ENCODE measurements around the gene OXT. TPM values are rescaled to one million over a fixed set of nuclear protein-coding genes. Genes with fewer than 3 reads are reported as not detected.
"Not testable (repeated sequence)": the region's sequence is repeated elsewhere in the genome, so short reads cannot be mapped to it uniquely, and the experiment has no call there.

Gene OXT
- total RNA-seq: 0.73 TPM in 1 of 2 replicates, not detected in the other

- H3K36me3 Mint-ChIP-seq (ENCODE audit: low read depth): peaks cover 4% of the 10 kb centered on the region
- intact Hi-C loops (cut with micrococcal nuclease): no loop called here
- H3K27me3 Mint-ChIP-seq: peaks cover 4% of the 10 kb centered on the region
- H3K27ac Mint-ChIP-seq: peak within 1 kb of the TSS; percentile 68
- peak; percentile 88 for DNase-seq
- H3K4me3 Mint-ChIP-seq: peak within 1 kb of the TSS; percentile 73
- no peaks in the 10 kb centered on the region for H3K9me3 Mint-ChIP-seq
- H3K4me1 Mint-ChIP-seq: peaks cover 24% of the 10 kb centered on the region
These were observed at the start of gene OXT for GRCh38 chr20:3071610-3072529. OXT (plus strand) TSS chr20:3071620; CDS start chr20:3071656, 36 bp downstream.

GRCh38 chr20:3021777-3022176, 49.6 kb upstream of the OXT start:
- Mint-ChIP-seq H3K27me3 (no peaks in the 10 kb centered on the region), H3K9me3 (no peaks in the 10 kb centered on the region), H3K4me3 (no peak overlapping the region), H3K36me3 (ENCODE audit: low read depth) (peaks cover 65% of the 10 kb centered on the region), H3K4me1 (peaks cover 3% of the 10 kb centered on the region), H3K27ac (peak overlapping the region; percentile 43)
- no peak for DNase-seq
- intact Hi-C loops (cut with micrococcal nuclease): no loop called here

- H3K27ac Mint-ChIP-seq: peak overlapping the region; percentile 5
- H3K9me3 Mint-ChIP-seq; DNase-seq; H3K4me3 Mint-ChIP-seq; H3K4me1 Mint-ChIP-seq; intact Hi-C loops (cut with micrococcal nuclease); H3K27me3 Mint-ChIP-seq: not testable (repeated sequence)
- H3K36me3 Mint-ChIP-seq (ENCODE audit: low read depth): peaks cover 64% of the 10 kb centered on the region
These were observed 48.6 kb upstream of the OXT start for GRCh38 chr20:3022559-3023490.

GRCh38 chr20:3027987-3028386, 43.4 kb upstream of the OXT start:
- Mint-ChIP-seq H3K27ac (no peak overlapping the region), H3K9me3 (no peaks in the 10 kb centered on the region), H3K36me3 (ENCODE audit: low read depth) (peaks cover 52% of the 10 kb centered on the region), H3K27me3 (no peaks in the 10 kb centered on the region), H3K4me1 (peaks cover 6% of the 10 kb centered on the region), H3K4me3 (no peak overlapping the region)
- intact Hi-C loops (cut with micrococcal nuclease): no loop called here
- DNase-seq: no peak

- Mint-ChIP-seq H3K4me1 (peaks cover 6% of the 10 kb centered on the region), H3K36me3 (ENCODE audit: low read depth) (peaks cover 42% of the 10 kb centered on the region), H3K4me3 (no peak overlapping the region), H3K27me3 (no peaks in the 10 kb centered on the region), H3K27ac (no peak overlapping the region), H3K9me3 (no peaks in the 10 kb centered on the region)
- no peak for DNase-seq
- intact Hi-C loops (cut with micrococcal nuclease): loop anchor here (1.0 kb wide), 2 partner anchors 17 to 47 kb away; no protein-coding TSS in a partner anchor
These were observed 39.8 kb upstream of the OXT start for GRCh38 chr20:3031524-3032147.

- peaks cover 6% of the 10 kb centered on the region for H3K4me1 Mint-ChIP-seq
- H3K36me3 Mint-ChIP-seq (ENCODE audit: low read depth): peaks cover 37% of the 10 kb centered on the region
- no peak for DNase-seq
- H3K27me3 Mint-ChIP-seq: no peaks in the 10 kb centered on the region
- intact Hi-C loops (cut with micrococcal nuclease): no loop called here
- no peaks in the 10 kb centered on the region for H3K9me3 Mint-ChIP-seq
- H3K27ac Mint-ChIP-seq: no peak overlapping the region
- no peak overlapping the region for H3K4me3 Mint-ChIP-seq
These were observed 38.8 kb upstream of the OXT start for GRCh38 chr20:3032624-3033023.

GRCh38 chr20:3037654-3038053, 33.8 kb upstream of the OXT start:
- intact Hi-C loops (cut with micrococcal nuclease): no loop called here
- peaks cover 42% of the 10 kb centered on the region for H3K36me3 Mint-ChIP-seq (ENCODE audit: low read depth)
- no peak overlapping the region for H3K27ac Mint-ChIP-seq
- peaks cover 9% of the 10 kb centered on the region for H3K4me1 Mint-ChIP-seq
- no peaks in the 10 kb centered on the region for H3K9me3 Mint-ChIP-seq
- H3K4me3 Mint-ChIP-seq: no peak overlapping the region
- no peak for DNase-seq
- no peaks in the 10 kb centered on the region for H3K27me3 Mint-ChIP-seq

- no peak for DNase-seq
- peaks cover 42% of the 10 kb centered on the region for H3K36me3 Mint-ChIP-seq (ENCODE audit: low read depth)
- peaks cover 9% of the 10 kb centered on the region for H3K4me1 Mint-ChIP-seq
- no peaks in the 10 kb centered on the region for H3K27me3 Mint-ChIP-seq
- H3K4me3 Mint-ChIP-seq: no peak overlapping the region
- H3K9me3 Mint-ChIP-seq: no peaks in the 10 kb centered on the region
- intact Hi-C loops (cut with micrococcal nuclease): no loop called here
- H3K27ac Mint-ChIP-seq: peak overlapping the region; percentile 64
These were observed 33.0 kb upstream of the OXT start for GRCh38 chr20:3038454-3038853.

GRCh38 chr20:3039426-3039825, 32.0 kb upstream of the OXT start:
- Mint-ChIP-seq H3K27ac (peak overlapping the region; percentile 78), H3K9me3 (no peaks in the 10 kb centered on the region), H3K27me3 (no peaks in the 10 kb centered on the region), H3K4me1 (peaks cover 9% of the 10 kb centered on the region), H3K4me3 (no peak overlapping the region), H3K36me3 (ENCODE audit: low read depth) (peaks cover 42% of the 10 kb centered on the region)
- intact Hi-C loops (cut with micrococcal nuclease): no loop called here
- no peak for DNase-seq

- Mint-ChIP-seq H3K9me3 (no peaks in the 10 kb centered on the region), H3K27ac (no peak overlapping the region), H3K4me1 (peaks cover 12% of the 10 kb centered on the region), H3K27me3 (no peaks in the 10 kb centered on the region), H3K4me3 (no peak overlapping the region), H3K36me3 (ENCODE audit: low read depth) (peaks cover 37% of the 10 kb centered on the region)
- intact Hi-C loops (cut with micrococcal nuclease): no loop called here
- DNase-seq: no peak
These were observed 31.3 kb upstream of the OXT start for GRCh38 chr20:3040086-3040485.

GRCh38 chr20:3041854-3042409, 29.5 kb upstream of the OXT start:
- Mint-ChIP-seq H3K9me3 (no peaks in the 10 kb centered on the region), H3K27ac (peak overlapping the region; percentile 1), H3K27me3 (no peaks in the 10 kb centered on the region), H3K36me3 (ENCODE audit: low read depth) (peaks cover 35% of the 10 kb centered on the region), H3K4me3 (no peak overlapping the region), H3K4me1 (peaks cover 21% of the 10 kb centered on the region)
- intact Hi-C loops (cut with micrococcal nuclease): no loop called here
- DNase-seq: no peak

- no peak overlapping the region for H3K27ac Mint-ChIP-seq
- DNase-seq: no peak
- H3K4me3 Mint-ChIP-seq: no peak overlapping the region
- peaks cover 36% of the 10 kb centered on the region for H3K36me3 Mint-ChIP-seq (ENCODE audit: low read depth)
- H3K27me3 Mint-ChIP-seq: no peaks in the 10 kb centered on the region
- H3K4me1 Mint-ChIP-seq: peaks cover 22% of the 10 kb centered on the region
- intact Hi-C loops (cut with micrococcal nuclease): no loop called here
- H3K9me3 Mint-ChIP-seq: no peaks in the 10 kb centered on the region
These were observed 28.8 kb upstream of the OXT start for GRCh38 chr20:3042625-3043024.

GRCh38 chr20:3043322-3043721, 28.1 kb upstream of the OXT start, which contains the start of gene GNRH2:
GNRH2 (plus strand) TSS chr20:3043622; CDS start chr20:3044415, 793 bp downstream.
- H3K36me3 Mint-ChIP-seq (ENCODE audit: low read depth): peaks cover 41% of the 10 kb centered on the region
- H3K27me3 Mint-ChIP-seq: no peaks in the 10 kb centered on the region
- peaks cover 24% of the 10 kb centered on the region for H3K4me1 Mint-ChIP-seq
- no peak within 1 kb of the TSS for H3K27ac Mint-ChIP-seq
- H3K9me3 Mint-ChIP-seq: no peaks in the 10 kb centered on the region
- DNase-seq: no peak
- H3K4me3 Mint-ChIP-seq: no peak within 1 kb of the TSS
- intact Hi-C loops (cut with micrococcal nuclease): no loop called here
